ENCODE measurements around the gene CLPX.

GRCh38 chr15:65233696-65234095 lies 48.6 kb upstream of the CLPX start:
- no peak for TF ChIP-seq POLR2A (IDR thresholded peaks at IDR 0.05)
- no peak for TF ChIP-seq CTCF (IDR thresholded peaks at IDR 0.05)
